Central memory CD4-positive, alpha-beta T cell (primary cell): ENCODE results near the gene ITPA.
"Not testable (repeated sequence)": the region's sequence is repeated elsewhere in the genome, so short reads cannot be mapped to it uniquely, and the experiment has no call there.

Experiments
- DNase-seq: peaks from one replicate; pipeline ENCODE4 v3.0.0; 2022

Gene ITPA

GRCh38 chr20:3202965-3203314, 6.4 kb upstream of the ITPA start:
- no peak for DNase-seq

GRCh38 chr20:3203315-3204123, 5.8 kb upstream of the ITPA start:
- peak; percentile 28 for DNase-seq

- peak; percentile 89 for DNase-seq
Measured at GRCh38 chr20:3204124-3204794, 5.0 kb upstream of the ITPA start, which contains the start of gene DDRGK1. Gene DDRGK1 (minus strand): TSS chr20:3204682. CDS start chr20:3204627, 55 bp downstream.

GRCh38 chr20:3208786-3209256, 477 bp upstream of the ITPA start:
- DNase-seq = no peak

- no peak for DNase-seq
Measured at GRCh38 chr20:3209946-3210317, 634 bp downstream of the ITPA start.

- DNase-seq = no peak
Measured at GRCh38 chr20:3210346-3210745, 1.0 kb downstream of the ITPA start.

GRCh38 chr20:3213226-3213625, 3.9 kb downstream of the ITPA start:
- no peak for DNase-seq

GRCh38 chr20:3215359-3215917, 6.1 kb downstream of the ITPA start:
- DNase-seq = not testable (repeated sequence)

- peak; percentile 67 for DNase-seq
Measured at GRCh38 chr20:3218307-3218988, 9.2 kb downstream of the ITPA start.

GRCh38 chr20:3221398-3222226, 12.3 kb downstream of the ITPA start:
- DNase-seq = no peak

GRCh38 chr20:3222635-3223600, 13.6 kb downstream of the ITPA start:
- no peak for DNase-seq

GRCh38 chr20:3223651-3223993, 14.3 kb downstream of the ITPA start:
- DNase-seq = no peak

- DNase-seq = no peak
Measured at GRCh38 chr20:3223994-3224680, 14.8 kb downstream of the ITPA start.

- no peak for DNase-seq
Measured at GRCh38 chr20:3224681-3225421, 15.6 kb downstream of the ITPA start.

GRCh38 chr20:3226093-3226492, 16.8 kb downstream of the ITPA start:
- no peak for DNase-seq

GRCh38 chr20:3226864-3227263, 17.6 kb downstream of the ITPA start:
- no peak for DNase-seq

- no peak for DNase-seq
Measured at GRCh38 chr20:3227506-3227905, 18.2 kb downstream of the ITPA start.

- DNase-seq = no peak
Measured at GRCh38 chr20:3227936-3228749, 18.8 kb downstream of the ITPA start.

GRCh38 chr20:3228750-3229032, 19.4 kb downstream of the ITPA start:
- DNase-seq = no peak
